SK-MEL-5 (cell line): ENCODE results near the gene EFNA3. TPM values are rescaled to one million over a fixed set of nuclear protein-coding genes. Genes with fewer than 3 reads are reported as not detected.
A peak's percentile ranks its signal among the peaks of the same experiment; 100 is the strongest.

Experiments used
- DNase-seq: peaks from one replicate; pipeline ENCODE4 v3.0.0-alpha.2; 2016; ENCODE audit warnings: low read depth, low spot score
- in situ Hi-C: cut with HindIII; loops from 2 replicates; pipeline ENCODE4 v1.10.0; 2016; ENCODE audit warnings: low sequenced_read_pairs, high pct_unique_total_duplicates, low pct_unique_long_range_greater_than_20kb
- total RNA-seq: library from RNA; depleted of rRNA; stranded (reverse); fragments of >200 nt; shearing (Covaris generic); gene quantifications from 2 replicates; pipeline ENCODE4 v1.2.3, GENCODE V29; 2014

Gene EFNA3
- total RNA-seq, 1 experiment from 2014 or later: 6.6 TPM

- in situ Hi-C loops: no loop called here
- no peak for DNase-seq
Measured at GRCh38 chr1:155077346-155077745, 1.3 kb upstream of the EFNA3 start.

DNA sequence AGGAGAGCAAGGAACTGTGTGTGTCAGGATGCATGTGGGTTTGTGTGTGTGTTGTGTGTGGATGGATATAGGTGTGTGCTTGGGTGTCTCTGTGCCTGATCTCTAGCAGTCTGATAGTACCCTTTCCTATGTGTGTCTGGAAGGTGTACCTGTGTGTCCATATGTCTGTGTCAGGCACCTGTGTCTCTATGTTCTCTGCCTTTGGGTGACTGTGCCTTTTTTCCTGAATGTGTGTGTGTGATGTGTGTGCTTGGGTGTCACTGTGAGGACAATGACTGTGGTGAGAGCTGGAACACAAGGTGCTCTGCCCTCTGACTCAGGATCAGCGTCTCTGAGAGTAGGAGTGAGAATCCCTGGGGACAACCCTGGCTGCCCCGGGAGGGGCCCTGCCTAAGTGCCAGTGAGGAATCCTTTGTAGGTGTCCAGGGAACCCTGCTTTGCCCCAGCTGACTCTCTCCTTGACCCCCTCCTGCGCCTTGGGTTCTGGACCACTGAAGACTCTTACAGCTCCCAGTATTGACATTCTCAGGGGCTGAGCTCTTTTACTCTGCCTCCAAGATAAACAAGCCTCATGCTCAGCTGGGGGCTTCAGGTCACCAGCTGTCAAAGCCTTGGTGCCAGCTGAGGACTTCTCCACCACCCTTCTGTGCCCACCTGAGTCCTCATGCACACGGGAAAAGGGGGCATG, 735 bp upstream of the EFNA3 start:
- no peak for DNase-seq
- in situ Hi-C loops: no loop called here

GRCh38 chr1:155079210-155079486, 511 bp downstream of the EFNA3 start:
- DNase-seq: no peak
- in situ Hi-C loops: no loop called here

GRCh38 chr1:155079487-155080311, 1.1 kb downstream of the EFNA3 start:
- DNase-seq: no peak
- in situ Hi-C loops: no loop called here

DNA sequence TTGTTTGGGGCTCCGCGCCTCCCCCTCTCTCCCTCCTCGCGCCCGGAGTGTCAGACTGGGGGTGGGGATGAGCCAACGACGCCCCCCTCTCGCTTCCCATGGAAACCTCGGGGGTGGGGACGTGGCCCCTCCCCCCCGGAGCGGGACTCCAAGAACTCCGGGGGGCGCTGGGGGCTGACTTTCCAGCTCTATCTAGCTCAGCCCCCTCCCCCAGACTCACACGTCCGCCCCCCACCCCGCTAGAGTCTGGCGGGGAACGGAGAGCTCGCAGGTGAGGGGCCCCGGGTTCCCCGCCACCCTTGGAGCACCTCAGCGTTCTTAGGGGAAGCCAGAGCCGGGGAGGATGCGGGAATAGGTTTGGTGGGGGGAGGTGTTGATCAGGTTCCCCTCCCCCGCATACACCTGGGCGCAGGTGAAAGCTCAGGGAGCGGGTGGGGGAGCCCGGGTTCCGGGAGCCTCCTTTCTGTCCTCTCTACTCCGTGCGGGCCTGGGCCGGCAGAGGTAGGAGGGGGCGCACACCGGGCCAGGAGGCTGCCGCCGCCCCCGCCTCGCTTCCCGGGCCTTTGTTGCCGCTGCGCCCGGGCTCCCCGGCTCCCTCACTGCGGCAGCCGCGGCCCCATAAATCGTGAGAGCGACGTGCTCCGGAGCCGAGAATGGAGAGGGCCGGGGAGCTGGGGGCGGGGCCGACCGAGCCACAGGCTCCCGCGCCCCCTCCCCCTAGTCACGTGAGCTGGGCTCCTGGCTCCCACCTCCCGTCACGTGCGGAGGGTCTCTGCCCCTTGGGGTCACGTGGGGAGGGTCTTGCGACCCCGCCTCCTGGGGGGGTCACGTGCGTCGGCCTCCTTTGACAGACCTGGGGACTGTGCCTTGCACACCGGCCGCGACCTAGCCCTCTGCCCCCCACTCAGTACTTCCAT, 1.9 kb downstream of the EFNA3 start:
- in situ Hi-C loops: no loop called here

GRCh38 chr1:155081472-155082300, 3.0 kb downstream of the EFNA3 start:
- DNase-seq: no peak
- in situ Hi-C loops: no loop called here

More for the DNA sequence above, 1.9 kb downstream of the EFNA3 start:
- no peak for DNase-seq

- DNase-seq: no peak
- in situ Hi-C loops: no loop called here
Measured at GRCh38 chr1:155082301-155083051, 3.8 kb downstream of the EFNA3 start.

GRCh38 chr1:155083052-155083541, 4.5 kb downstream of the EFNA3 start:
- in situ Hi-C loops: no loop called here
- DNase-seq: no peak

- in situ Hi-C loops: no loop called here
- peak; percentile 75 for DNase-seq
Measured at GRCh38 chr1:155083865-155084721, 5.5 kb downstream of the EFNA3 start.

GRCh38 chr1:155084722-155085503, 6.3 kb downstream of the EFNA3 start:
- in situ Hi-C loops: no loop called here
- peak; percentile 99 for DNase-seq

- DNase-seq: peak; percentile 57
- in situ Hi-C loops: no loop called here
Measured at GRCh38 chr1:155085504-155086127, 7.0 kb downstream of the EFNA3 start.

DNA sequence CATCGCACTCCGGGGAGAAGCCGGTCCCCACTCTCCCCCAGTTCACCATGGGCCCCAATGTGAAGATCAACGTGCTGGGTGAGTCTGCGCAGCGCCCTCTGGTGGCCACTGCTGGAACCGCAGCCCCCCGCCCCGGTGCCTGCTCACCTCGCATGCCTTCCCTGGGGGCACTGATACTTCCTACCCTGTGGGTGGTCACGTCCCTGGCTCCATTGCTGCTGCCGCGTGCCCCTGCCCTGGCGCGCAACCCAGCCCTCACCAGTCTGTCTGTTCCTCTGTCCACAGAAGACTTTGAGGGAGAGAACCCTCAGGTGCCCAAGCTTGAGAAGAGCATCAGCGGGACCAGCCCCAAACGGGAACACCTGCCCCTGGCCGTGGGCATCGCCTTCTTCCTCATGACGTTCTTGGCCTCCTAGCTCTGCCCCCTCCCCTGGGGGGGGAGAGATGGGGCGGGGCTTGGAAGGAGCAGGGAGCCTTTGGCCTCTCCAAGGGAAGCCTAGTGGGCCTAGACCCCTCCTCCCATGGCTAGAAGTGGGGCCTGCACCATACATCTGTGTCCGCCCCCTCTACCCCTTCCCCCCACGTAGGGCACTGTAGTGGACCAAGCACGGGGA, 7.6 kb downstream of the EFNA3 start:
- peak; percentile 78 for DNase-seq
- in situ Hi-C loops: no loop called here

GRCh38 chr1:155086856-155087535, 8.4 kb downstream of the EFNA3 start:
- in situ Hi-C loops: no loop called here
- DNase-seq: no peak
